GM18858 (cell line): Measurements from ENCODE around the gene GNAL.
"Not testable (repeated sequence)": the region's sequence is repeated elsewhere in the genome, so short reads cannot be mapped to it uniquely, and the experiment has no call there.

Source experiments
- ATAC-seq: cut with Tn5 transposase; IDR thresholded peaks from one replicate; pipeline ENCODE4 v1.9.1; 2021; ENCODE audit not compliant: unreplicated experiment

GNAL gene

GRCh38 chr18:11668441-11669169 is 20.5 kb upstream of the GNAL start:
- ATAC-seq, result no peak

DNA sequence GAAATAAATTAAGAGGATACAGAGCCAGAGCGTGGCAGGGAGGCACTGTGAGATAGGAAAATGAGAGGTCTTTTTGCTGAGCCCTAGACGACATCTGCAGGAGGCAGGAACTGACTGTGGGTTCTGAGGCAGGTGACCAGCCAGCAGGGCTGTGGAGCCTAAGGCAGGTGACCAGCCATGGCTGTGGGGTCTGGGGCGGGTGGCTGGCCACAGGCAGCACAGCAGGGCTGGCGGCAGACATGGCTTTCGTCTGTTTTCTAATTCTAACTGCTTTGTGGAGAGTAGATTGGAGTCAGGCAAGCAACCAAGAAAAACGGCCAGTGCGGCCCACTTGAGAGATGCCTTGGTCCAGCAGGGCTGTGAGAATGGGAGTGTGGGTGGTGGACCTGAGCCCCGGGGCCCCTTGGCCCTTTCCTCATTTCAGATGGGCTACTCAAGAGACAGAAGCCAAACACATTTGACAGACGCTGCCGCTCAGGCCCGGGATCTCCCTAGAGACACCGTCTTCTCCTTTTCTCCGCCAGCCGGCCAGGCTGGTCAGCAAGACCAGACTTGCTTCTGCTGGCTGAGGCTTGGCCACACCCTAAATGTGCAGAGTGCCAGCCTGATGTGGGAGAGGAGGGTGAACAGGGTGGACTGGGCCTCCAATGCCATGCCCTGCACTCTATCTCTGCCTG is 19.7 kb upstream of the GNAL start:
- ATAC-seq, result no peak

DNA sequence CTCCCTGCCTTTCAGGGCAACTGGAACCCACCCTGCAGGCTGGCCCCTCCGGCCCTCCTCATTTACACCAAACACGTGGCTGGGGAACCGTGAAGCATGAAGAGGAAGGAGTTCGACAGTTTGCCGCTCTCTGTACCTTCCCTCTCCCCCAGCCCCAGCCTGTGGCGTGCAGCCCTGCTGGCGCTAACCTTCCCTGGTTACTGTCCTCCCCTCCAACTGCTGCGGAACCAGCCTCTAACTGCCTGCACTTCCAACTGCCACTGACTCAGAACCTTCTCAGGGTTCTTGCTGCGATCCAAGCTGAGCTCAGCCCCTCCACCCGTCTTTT is 19.2 kb upstream of the GNAL start:
- no peak for ATAC-seq

- no peak for ATAC-seq
These were observed 17.9 kb upstream of the GNAL start for GRCh38 chr18:11671156-11671555.

DNA sequence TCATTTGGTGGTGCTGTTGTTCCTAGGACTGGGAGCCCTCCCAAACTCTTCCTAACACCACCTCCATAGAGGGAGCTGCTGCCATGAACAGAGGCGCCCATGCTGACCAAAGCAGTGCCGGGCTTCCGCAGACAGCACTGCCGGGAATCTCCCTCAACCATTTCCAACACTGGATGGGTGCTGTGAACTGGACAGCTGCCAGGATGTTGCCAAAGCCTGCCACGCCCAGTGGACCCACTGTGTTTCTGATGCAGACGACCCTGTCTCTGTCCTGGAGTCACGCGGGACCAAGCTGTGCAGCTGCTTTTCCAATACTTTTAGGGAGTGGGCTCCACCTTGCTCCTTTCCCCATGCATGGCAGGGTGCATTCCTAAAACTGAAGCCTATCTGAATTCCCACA is 16.9 kb upstream of the GNAL start:
- no peak for ATAC-seq

GRCh38 chr18:11672846-11673454 is 16.1 kb upstream of the GNAL start:
- no peak for ATAC-seq

- no peak for ATAC-seq
These were observed 15.5 kb upstream of the GNAL start for GRCh38 chr18:11673560-11673959.

- no peak for ATAC-seq
These were observed 14.9 kb upstream of the GNAL start for GRCh38 chr18:11674119-11674518.

- ATAC-seq, result no peak
These were observed 12.7 kb upstream of the GNAL start for GRCh38 chr18:11676386-11676785.

- no peak for ATAC-seq
These were observed 12.2 kb upstream of the GNAL start for GRCh38 chr18:11676867-11677266.

DNA sequence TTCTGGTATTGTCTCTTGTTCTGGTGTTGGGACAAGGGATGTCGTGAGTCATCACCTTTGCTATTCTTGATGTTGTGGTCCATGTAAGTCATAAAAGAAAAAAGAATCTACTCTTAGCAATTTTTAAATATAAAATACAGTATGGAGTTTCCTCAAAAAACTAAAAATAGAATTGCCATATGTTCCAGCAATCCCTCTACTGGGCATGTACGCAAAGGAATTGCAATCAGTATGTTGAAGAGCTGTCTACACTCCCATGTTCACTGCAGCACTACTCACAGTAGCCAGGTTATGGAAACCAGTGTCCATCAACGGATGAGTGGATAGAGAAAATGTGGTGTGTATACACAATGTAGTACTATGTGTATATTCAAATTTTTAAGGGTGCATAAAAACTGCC is 10.9 kb upstream of the GNAL start:
- ATAC-seq, result no peak

DNA sequence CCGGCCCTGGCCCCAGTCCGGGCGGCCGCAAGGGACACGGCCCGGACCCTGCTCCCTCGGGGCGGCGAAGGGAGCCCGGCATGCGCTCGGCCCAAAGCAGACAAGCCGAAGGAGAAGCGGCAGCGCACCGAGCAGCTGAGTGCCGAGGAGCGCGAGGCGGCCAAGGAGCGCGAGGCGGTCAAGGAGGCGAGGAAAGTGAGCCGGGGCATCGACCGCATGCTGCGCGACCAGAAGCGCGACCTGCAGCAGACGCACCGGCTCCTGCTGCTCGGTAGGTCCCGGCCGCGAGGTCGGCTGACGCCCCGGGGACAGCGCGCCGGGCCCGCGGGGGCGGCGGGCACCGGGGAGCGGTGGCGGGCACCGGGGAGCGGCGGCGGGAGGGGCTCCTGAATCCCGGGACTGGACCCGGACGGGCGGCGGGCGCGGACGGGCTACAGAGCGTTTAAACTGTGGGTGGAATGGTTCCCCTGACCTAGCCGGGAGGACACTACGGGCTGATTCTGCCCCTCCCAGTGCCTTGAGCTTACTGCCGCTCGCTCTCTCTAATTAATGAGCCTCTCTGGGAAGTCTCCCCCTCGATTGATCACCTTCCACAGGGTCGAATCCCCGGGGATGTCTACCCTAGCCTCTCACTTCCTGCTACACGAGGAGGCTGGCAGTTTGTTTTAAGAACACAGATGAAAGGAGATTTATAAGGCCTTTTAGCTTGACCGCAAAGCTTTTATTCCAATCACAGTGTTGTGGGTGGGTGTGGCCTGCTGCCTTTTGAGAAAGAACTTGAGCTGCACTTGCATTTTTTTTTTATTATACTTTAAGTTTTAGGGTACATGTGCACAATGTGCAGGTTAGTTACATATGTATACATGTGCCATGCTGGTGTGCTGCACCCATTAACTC is 853 bp downstream of the GNAL start:
- peak; percentile 13 for ATAC-seq

DNA sequence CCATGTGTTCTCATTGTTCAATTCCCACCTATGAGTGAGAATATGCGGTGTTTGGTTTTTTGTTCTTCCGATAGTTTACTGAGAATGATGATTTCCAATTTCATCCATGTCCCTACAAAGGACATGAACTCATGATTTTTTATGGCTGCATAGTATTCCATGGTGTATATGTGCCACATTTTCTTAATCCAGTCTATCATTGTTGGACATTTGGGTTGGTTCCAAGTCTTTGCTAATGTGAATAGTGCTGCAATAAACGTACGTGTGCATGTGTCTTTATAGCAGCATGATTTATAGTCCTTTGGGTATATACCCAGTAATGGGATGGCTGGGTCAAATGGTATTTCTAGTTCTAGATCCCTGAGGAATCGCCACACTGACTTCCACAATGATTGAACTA is 1.6 kb downstream of the GNAL start:
- ATAC-seq, result not testable (repeated sequence)

DNA sequence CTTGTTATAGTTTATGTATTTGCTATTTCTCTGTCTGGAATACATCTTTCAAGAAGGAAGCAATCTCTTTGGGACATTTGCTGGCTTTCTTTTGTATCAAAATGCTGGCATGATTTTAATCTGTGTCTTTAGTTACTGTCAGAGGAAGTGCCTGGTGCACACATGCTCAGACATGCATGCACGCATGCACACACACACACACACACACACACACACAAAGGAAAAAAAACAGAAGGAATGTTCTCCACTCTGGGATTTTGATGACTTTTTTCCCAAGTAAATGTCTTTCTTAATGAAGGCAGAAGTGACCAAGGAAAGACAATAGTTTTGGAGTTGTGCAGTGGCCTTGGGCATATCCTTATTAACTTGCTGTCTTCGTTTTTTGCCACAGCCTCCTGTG is 6.7 kb downstream of the GNAL start:
- no peak for ATAC-seq

GRCh38 chr18:11696451-11696850 is 7.4 kb downstream of the GNAL start:
- no peak for ATAC-seq

- no peak for ATAC-seq
These were observed 11.8 kb downstream of the GNAL start for GRCh38 chr18:11700876-11701275.

- no peak for ATAC-seq
These were observed 21.5 kb downstream of the GNAL start for GRCh38 chr18:11710578-11710977.

- ATAC-seq, result no peak
These were observed 24.7 kb downstream of the GNAL start for GRCh38 chr18:11713756-11714155.

DNA sequence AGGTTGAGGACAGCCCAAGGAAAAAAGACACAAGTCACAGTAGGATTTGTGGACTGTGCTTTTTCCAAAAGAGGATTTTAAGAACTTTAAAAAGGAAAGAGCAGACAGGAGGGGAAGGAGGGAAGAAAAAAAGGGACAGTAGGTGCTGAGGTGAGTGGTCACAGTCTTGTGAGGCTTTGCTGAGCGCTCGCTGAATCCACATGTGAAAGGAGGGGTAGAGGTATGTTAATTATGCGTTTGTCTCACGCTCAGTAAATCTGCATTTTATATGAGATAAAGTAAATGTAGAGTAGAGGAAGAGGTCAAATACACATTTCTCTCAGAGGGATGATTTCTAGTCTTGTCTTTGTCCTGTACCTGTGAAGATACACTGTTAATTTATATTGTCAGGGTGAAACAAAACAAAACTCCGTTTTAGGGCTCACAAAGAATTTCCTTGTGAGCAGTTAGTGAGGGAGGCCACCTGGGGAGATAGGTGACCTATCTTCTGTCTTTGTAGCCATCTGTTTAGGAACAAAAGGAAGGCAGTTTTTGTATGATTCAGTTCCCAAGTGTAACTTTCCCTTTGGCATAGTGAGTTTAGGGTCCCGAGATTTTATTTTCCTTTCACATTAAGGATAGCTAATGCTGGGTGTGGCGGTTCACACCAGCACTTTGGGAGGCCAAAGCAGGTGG is 25.3 kb downstream of the GNAL start:
- no peak for ATAC-seq

DNA sequence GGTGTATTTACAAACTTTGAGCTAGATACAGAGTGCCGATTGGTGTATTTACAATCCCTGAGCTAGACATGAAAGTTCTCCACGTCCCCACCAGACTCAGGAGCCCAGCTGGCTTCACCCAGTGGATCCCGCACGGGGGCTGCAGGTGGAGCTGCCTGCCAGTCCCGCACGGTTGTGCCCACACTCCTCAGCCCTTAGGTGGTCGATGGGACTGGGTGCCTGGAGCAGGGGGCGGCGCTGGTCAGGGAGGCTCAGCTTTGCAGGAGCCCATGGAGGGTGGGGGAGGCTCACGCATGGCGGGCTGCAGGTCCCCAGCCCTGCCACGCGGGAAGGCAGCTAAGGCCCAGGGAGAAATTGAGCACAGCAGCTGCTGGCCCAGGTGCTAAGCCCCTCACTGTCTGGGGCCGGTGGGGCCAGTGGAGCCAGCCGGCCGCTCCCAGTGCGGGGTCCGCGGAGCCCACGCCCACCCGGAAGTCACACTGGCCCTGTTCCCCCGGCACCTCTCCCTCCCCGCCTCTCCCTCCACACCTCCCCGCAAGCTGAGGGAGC is 27.8 kb downstream of the GNAL start:
- not testable (repeated sequence) for ATAC-seq

DNA sequence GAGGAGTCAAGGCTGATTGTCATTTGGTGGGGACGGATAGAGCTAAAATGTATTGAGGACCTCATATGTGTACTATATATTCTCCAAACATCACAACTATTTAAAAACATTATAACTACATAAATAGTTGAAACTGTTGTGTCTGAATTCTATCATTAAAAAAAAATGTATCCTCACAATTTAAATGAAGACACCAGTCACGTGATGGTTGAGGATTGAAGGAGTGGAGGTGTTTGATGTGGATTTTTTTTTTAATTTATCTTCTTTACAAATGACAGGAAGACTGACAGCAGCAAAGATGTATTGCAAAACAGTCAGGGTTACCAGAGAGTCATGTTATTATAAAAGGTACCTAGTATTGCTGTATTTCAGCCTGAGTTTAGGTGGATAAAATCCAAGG is 30.0 kb downstream of the GNAL start:
- no peak for ATAC-seq
